ENCODE data around the gene KCTD13.

KCTD13 gene

GRCh38 chr16:29925781-29926710 lies at the start of gene KCTD13 (continued):
- TF ChIP-seq ZNF426 (tag by site-specific recombination; IDR thresholded peaks at IDR 0.05) (no peak), GFI1B (tag by site-specific recombination; IDR thresholded peaks at IDR 0.05) (0 out of 2 replicates have a peak, but pooled peaks have one; percentile 40), ZSCAN18 (tag by site-specific recombination; IDR thresholded peaks at IDR 0.05) (no peak), ZBTB44 (tag by site-specific recombination; IDR thresholded peaks at IDR 0.05) (no peak), ZNF660 (tag by site-specific recombination; IDR thresholded peaks at IDR 0.05) (peak; percentile 74), SP3 (tag by site-specific recombination; IDR thresholded peaks at IDR 0.05) (peak; percentile 90), PBX3 (CRISPR knock-in tag; IDR thresholded peaks at IDR 0.05) (no peak; the same call in 1 of the 2 replicates), SETDB1 (IDR thresholded peaks at IDR 0.05; ENCODE audit: insufficient read length, low read length) (no peak), ZNF214 (tag by site-specific recombination; IDR thresholded peaks at IDR 0.05; ENCODE audit: borderline replicate concordance) (no peak), ZNF488 (tag by site-specific recombination; IDR thresholded peaks at IDR 0.05) (no peak; the same call in 1 of the 2 replicates), MYNN (tag by site-specific recombination; IDR thresholded peaks at IDR 0.05; ENCODE audit: borderline replicate concordance) (no peak), ZNF549 (tag by site-specific recombination; IDR thresholded peaks at IDR 0.05) (no peak), ZNF416 (tag by site-specific recombination; IDR thresholded peaks at IDR 0.05) (no peak), ZNF248 (tag by site-specific recombination; IDR thresholded peaks at IDR 0.05) (no peak), INSM2 (tag by site-specific recombination; IDR thresholded peaks at IDR 0.05) (0 out of 2 replicates have a peak, but pooled peaks have one; percentile 23), FEZF1 (tag by site-specific recombination; IDR thresholded peaks at IDR 0.05) (no peak), ZBTB48 (tag by site-specific recombination; IDR thresholded peaks at IDR 0.05) (no peak), ZNF777 (tag by site-specific recombination; IDR thresholded peaks at IDR 0.05; ENCODE audit: borderline replicate concordance) (peak; percentile 92), ZNF26 (tag by site-specific recombination; IDR thresholded peaks at IDR 0.05) (no peak), ZNF350 (tag by site-specific recombination; IDR thresholded peaks at IDR 0.05) (no peak), ZNF704 (tag by site-specific recombination; IDR thresholded peaks at IDR 0.05) (no peak), ZNF449 (tag by site-specific recombination; IDR thresholded peaks at IDR 0.05) (no peak), ZNF555 (tag by site-specific recombination; conservative IDR thresholded peaks at IDR 0.05) (no peak)
- TF ChIP-seq, protein P1, sequence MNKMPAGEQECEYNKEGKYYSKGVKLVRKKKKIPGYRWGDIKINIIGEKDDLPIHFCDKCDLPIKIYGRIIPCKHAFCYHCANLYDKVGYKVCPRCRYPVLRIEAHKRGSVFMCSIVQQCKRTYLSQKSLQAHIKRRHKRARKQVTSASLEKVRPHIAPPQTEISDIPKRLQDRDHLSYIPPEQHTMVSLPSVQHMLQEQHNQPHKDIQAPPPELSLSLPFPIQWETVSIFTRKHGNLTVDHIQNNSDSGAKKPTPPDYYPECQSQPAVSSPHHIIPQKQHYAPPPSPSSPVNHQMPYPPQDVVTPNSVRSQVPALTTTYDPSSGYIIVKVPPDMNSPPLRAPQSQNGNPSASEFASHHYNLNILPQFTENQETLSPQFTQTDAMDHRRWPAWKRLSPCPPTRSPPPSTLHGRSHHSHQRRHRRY (tag by site-specific recombination; IDR thresholded peaks at IDR 0.05) = no peak
- TF ChIP-seq, protein P2, sequence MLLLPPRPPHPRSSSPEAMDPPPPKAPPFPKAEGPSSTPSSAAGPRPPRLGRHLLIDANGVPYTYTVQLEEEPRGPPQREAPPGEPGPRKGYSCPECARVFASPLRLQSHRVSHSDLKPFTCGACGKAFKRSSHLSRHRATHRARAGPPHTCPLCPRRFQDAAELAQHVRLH (tag by site-specific recombination; IDR thresholded peaks at IDR 0.05) = no peak
